HEK293 (cell line): Measurements from ENCODE around the gene ULBP2.

Experiments
- CTCF ChIA-PET: fragments of 350-600 bp; formaldehyde crosslinking; extraction: SDS; loops from one replicate; lab custom pipeline; 2021; ENCODE audit warnings: antibody characterized with exemption; lab: Yijun Ruan, JAX
- POLR2A ChIA-PET: fragments of 300-600 bp; formaldehyde crosslinking; extraction: SDS; loops from one replicate; lab custom pipeline; 2020; ENCODE audit warnings: antibody characterized with exemption, inconsistent platforms; lab: Yijun Ruan, JAX
- H3K27ac ChIP-seq: fragments of 200-500 bp; sonication (Bioruptor generic); 2 replicates; pipeline ENCODE4 v1.5.1; 2014; ENCODE audit warnings: low read depth, low read length, control low read depth, inconsistent platforms; ENCODE audit errors: extremely low read depth
- H3K36me3 ChIP-seq, 2 experiments: fragments of 200-500 bp in 1 of 2; sonication (Bioruptor generic) in 1 of 2; 1 replicate in 1 of 2; 2 replicates in 1 of 2; pipeline ENCODE4 v1.5.1; 2014 to 2017; ENCODE audit warnings: inconsistent platforms in 2 of 2, low read length in 2 of 2; ENCODE audit not compliant: control insufficient read depth in 2 of 2, insufficient read depth in 1 of 2
- H3K4me1 ChIP-seq: fragments of 200-500 bp; sonication (Bioruptor generic); 2 replicates; pipeline ENCODE4 v1.5.1; 2014; ENCODE audit warnings: mild to moderate bottlenecking, low read length, inconsistent platforms; ENCODE audit not compliant: control insufficient read depth, insufficient read depth
- H3K4me3 ChIP-seq: 2 replicates; pipeline ENCODE4 v1.5.1; 2011; ENCODE audit warnings: low read depth, mild to moderate bottlenecking, control low read depth, low read length, moderate library complexity
- H3K9me3 ChIP-seq: fragments of 200-500 bp; sonication (Bioruptor generic); 2 replicates; pipeline ENCODE4 v1.5.1; 2014; ENCODE audit warnings: low read depth, low read length, inconsistent platforms; ENCODE audit not compliant: control insufficient read depth, insufficient read depth
- MEIS1 ChIP-seq: sonication (generic); formaldehyde crosslinking; IDR thresholded peaks from 2 replicates; pipeline ENCODE4 v1.8.1; 2022; ENCODE audit warnings: missing genetic modification reagents, mild to moderate bottlenecking, borderline replicate concordance
- RBAK ChIP-seq: fragments of 450-650 bp; formaldehyde crosslinking; IDR thresholded peaks from 2 replicates; pipeline ENCODE4 v1.5.1; 2016; ENCODE audit warnings: missing biosample characterization, missing genetic modification characterization
- SALL2 ChIP-seq: fragments of 450-650 bp; formaldehyde crosslinking; IDR thresholded peaks from 2 replicates; pipeline ENCODE4 v1.5.0; 2017; ENCODE audit warnings: missing biosample characterization, mild to moderate bottlenecking, missing genetic modification characterization, borderline replicate concordance
- ZBTB21 ChIP-seq: fragments of 450-650 bp; formaldehyde crosslinking; IDR thresholded peaks from 2 replicates; pipeline ENCODE4 v1.5.1; 2017; ENCODE audit warnings: missing biosample characterization, missing genetic modification characterization
- ZBTB8A ChIP-seq: fragments of 450-650 bp; formaldehyde crosslinking; IDR thresholded peaks from 2 replicates; pipeline ENCODE4 v1.5.1; 2016; ENCODE audit warnings: missing biosample characterization, missing genetic modification characterization
- ZFP41 ChIP-seq: fragments of 450-650 bp; formaldehyde crosslinking; IDR thresholded peaks from 2 replicates; pipeline ENCODE4 v1.5.1; 2016; ENCODE audit warnings: missing biosample characterization, missing genetic modification characterization, borderline replicate concordance
- ZNF404 ChIP-seq: fragments of 450-650 bp; formaldehyde crosslinking; IDR thresholded peaks from 2 replicates; pipeline ENCODE4 v1.5.1; 2017; ENCODE audit warnings: missing biosample characterization, missing genetic modification characterization
- ZNF521 ChIP-seq: fragments of 450-650 bp; formaldehyde crosslinking; IDR thresholded peaks from 2 replicates; pipeline ENCODE4 v1.5.1; 2017; ENCODE audit warnings: missing biosample characterization, mild to moderate bottlenecking, missing genetic modification characterization
- ZNF558 ChIP-seq: fragments of 450-650 bp; formaldehyde crosslinking; IDR thresholded peaks from 2 replicates; pipeline ENCODE4 v1.5.1; 2016; ENCODE audit warnings: missing biosample characterization, missing genetic modification characterization
- ZNF626 ChIP-seq: fragments of 450-650 bp; sonication (Bioruptor Pico); formaldehyde crosslinking; IDR thresholded peaks from 2 replicates; pipeline ENCODE4 v1.5.1; 2018; ENCODE audit warnings: missing biosample characterization, missing genetic modification characterization, inconsistent platforms
- ZNF777 ChIP-seq: fragments of 450-650 bp; formaldehyde crosslinking; IDR thresholded peaks from 2 replicates; pipeline ENCODE4 v1.5.1; 2017; ENCODE audit warnings: missing biosample characterization, missing genetic modification characterization, borderline replicate concordance
- TF ChIP-seq, protein P1 (sequence below): fragments of 450-650 bp; formaldehyde crosslinking; IDR thresholded peaks from 2 replicates; pipeline ENCODE4 v1.5.0; 2017; ENCODE audit warnings: missing biosample characterization, missing genetic modification characterization, borderline replicate concordance
- TF ChIP-seq, protein P2 (sequence below): fragments of 450-650 bp; formaldehyde crosslinking; IDR thresholded peaks from 2 replicates; pipeline ENCODE4 v1.5.1; 2016; ENCODE audit warnings: missing biosample characterization, missing genetic modification characterization
- TF ChIP-seq, protein P3 (sequence below): fragments of 450-650 bp; formaldehyde crosslinking; IDR thresholded peaks from 2 replicates; pipeline ENCODE4 v1.5.1; 2016; ENCODE audit warnings: missing biosample characterization, missing genetic modification characterization
- TF ChIP-seq, protein P4 (sequence below): fragments of 450-650 bp; formaldehyde crosslinking; IDR thresholded peaks from 2 replicates; pipeline ENCODE4 v1.5.1; 2016; ENCODE audit warnings: missing biosample characterization, missing genetic modification characterization
- TF ChIP-seq, protein P5 (sequence below): fragments of 450-650 bp; formaldehyde crosslinking; IDR thresholded peaks from 2 replicates; pipeline ENCODE4 v1.5.1; 2016; ENCODE audit warnings: missing biosample characterization, missing genetic modification characterization
- TF ChIP-seq, protein P6 (sequence below): fragments of 450-650 bp; formaldehyde crosslinking; IDR thresholded peaks from 2 replicates; pipeline ENCODE4 v1.5.1; 2016; ENCODE audit warnings: missing biosample characterization, missing genetic modification characterization, borderline replicate concordance
- TF ChIP-seq, protein P7 (sequence below): fragments of 450-650 bp; formaldehyde crosslinking; IDR thresholded peaks from 2 replicates; pipeline ENCODE4 v1.5.1; 2016; ENCODE audit warnings: missing biosample characterization, missing genetic modification characterization
- TF ChIP-seq, protein P8 (sequence below): fragments of 450-650 bp; formaldehyde crosslinking; IDR thresholded peaks from 2 replicates; pipeline ENCODE4 v1.5.1; 2016; ENCODE audit warnings: missing biosample characterization, missing genetic modification characterization

Gene ULBP2

DNA sequence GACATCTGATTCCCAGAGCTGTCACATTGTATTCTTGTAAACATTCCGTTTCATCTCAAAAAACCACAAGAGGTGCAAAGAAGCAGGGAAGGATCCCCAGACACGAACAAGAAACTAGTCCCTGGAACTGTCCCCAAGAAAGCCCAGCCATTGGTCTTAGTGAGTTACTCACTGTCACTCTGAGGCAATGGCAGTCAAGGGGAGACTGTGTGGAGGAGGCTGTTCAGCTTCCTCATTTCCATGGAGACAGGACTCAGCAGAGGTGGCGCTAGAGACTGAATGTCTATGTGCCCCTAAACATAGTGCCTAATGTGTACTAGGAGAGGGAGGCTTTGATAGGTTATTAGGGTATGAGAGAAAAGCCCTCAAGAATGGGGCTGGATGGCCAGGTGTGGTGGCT is 33.0 kb downstream of the ULBP2 start (continued):
- TF ChIP-seq, protein P1, sequence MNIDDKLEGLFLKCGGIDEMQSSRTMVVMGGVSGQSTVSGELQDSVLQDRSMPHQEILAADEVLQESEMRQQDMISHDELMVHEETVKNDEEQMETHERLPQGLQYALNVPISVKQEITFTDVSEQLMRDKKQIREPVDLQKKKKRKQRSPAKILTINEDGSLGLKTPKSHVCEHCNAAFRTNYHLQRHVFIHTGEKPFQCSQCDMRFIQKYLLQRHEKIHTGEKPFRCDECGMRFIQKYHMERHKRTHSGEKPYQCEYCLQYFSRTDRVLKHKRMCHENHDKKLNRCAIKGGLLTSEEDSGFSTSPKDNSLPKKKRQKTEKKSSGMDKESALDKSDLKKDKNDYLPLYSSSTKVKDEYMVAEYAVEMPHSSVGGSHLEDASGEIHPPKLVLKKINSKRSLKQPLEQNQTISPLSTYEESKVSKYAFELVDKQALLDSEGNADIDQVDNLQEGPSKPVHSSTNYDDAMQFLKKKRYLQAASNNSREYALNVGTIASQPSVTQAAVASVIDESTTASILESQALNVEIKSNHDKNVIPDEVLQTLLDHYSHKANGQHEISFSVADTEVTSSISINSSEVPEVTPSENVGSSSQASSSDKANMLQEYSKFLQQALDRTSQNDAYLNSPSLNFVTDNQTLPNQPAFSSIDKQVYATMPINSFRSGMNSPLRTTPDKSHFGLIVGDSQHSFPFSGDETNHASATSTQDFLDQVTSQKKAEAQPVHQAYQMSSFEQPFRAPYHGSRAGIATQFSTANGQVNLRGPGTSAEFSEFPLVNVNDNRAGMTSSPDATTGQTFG (tag by site-specific recombination): no peak

DNA sequence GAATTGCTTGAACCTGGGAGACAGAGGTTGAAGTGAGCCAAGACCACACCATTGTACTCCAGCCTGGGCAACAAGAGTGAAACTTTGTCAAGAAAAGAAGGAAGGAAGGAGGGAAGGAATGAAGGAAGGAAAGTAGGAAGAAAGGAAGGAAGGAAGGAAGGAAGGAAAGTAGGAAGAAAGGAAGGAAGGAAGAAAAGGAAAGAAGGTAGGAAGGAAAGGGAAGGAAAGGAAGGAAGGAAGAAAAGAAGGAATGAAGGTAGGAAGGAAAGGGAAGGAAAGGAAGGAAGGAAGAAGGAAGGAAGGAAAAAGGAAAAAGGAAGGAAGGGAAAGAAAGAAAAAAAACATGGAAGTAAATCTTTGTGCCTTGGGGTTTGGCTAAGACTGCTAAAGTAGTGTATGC is 33.6 kb downstream of the ULBP2 start:
- Histone ChIP-seq H3K36me3 (peaks cover 0 to 4% of the 10 kb centered on the region in 2 experiments; a peak in 2 of 3 replicates), H3K4me3 (no peak overlapping the region), H3K27ac (no peak overlapping the region), H3K4me1 (no peaks in the 10 kb centered on the region), H3K9me3 (no peaks in the 10 kb centered on the region)
- POLR2A ChIA-PET: no interaction called here
- CTCF ChIA-PET: no interaction called here
- TF ChIP-seq, protein P2, sequence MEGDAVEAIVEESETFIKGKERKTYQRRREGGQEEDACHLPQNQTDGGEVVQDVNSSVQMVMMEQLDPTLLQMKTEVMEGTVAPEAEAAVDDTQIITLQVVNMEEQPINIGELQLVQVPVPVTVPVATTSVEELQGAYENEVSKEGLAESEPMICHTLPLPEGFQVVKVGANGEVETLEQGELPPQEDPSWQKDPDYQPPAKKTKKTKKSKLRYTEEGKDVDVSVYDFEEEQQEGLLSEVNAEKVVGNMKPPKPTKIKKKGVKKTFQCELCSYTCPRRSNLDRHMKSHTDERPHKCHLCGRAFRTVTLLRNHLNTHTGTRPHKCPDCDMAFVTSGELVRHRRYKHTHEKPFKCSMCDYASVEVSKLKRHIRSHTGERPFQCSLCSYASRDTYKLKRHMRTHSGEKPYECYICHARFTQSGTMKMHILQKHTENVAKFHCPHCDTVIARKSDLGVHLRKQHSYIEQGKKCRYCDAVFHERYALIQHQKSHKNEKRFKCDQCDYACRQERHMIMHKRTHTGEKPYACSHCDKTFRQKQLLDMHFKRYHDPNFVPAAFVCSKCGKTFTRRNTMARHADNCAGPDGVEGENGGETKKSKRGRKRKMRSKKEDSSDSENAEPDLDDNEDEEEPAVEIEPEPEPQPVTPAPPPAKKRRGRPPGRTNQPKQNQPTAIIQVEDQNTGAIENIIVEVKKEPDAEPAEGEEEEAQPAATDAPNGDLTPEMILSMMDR (tag by site-specific recombination): no peak
- TF ChIP-seq ZNF404 (no peak), ZNF521 (tag by site-specific recombination) (0 out of 2 replicates have a peak, but pooled peaks have one; percentile 64), SALL2 (tag by site-specific recombination) (0 out of 2 replicates have a peak, but pooled peaks have one; percentile 68), MEIS1 (no peak), ZNF558 (tag by site-specific recombination) (no peak), ZNF777 (tag by site-specific recombination) (0 out of 2 replicates have a peak, but pooled peaks have one; percentile 25), ZNF626 (tag by site-specific recombination) (no peak), RBAK (tag by site-specific recombination) (no peak), ZFP41 (tag by site-specific recombination) (no peak), ZBTB8A (tag by site-specific recombination) (no peak), ZBTB21 (tag by site-specific recombination) (no peak)
- TF ChIP-seq, protein P3, sequence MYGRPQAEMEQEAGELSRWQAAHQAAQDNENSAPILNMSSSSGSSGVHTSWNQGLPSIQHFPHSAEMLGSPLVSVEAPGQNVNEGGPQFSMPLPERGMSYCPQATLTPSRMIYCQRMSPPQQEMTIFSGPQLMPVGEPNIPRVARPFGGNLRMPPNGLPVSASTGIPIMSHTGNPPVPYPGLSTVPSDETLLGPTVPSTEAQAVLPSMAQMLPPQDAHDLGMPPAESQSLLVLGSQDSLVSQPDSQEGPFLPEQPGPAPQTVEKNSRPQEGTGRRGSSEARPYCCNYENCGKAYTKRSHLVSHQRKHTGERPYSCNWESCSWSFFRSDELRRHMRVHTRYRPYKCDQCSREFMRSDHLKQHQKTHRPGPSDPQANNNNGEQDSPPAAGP (tag by site-specific recombination): no peak
- TF ChIP-seq, protein P4, sequence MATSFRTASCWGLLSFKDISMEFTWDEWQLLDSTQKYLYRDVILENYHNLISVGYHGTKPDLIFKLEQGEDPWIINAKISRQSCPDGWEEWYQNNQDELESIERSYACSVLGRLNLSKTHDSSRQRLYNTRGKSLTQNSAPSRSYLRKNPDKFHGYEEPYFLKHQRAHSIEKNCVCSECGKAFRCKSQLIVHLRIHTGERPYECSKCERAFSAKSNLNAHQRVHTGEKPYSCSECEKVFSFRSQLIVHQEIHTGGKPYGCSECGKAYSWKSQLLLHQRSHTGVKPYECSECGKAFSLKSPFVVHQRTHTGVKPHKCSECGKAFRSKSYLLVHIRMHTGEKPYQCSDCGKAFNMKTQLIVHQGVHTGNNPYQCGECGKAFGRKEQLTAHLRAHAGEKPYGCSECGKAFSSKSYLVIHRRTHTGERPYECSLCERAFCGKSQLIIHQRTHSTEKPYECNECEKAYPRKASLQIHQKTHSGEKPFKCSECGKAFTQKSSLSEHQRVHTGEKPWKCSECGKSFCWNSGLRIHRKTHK: 0 out of 2 replicates have a peak, but pooled peaks have one; percentile 10
- TF ChIP-seq, protein P1 (tag by site-specific recombination): peak; percentile 83
- TF ChIP-seq, protein P5, sequence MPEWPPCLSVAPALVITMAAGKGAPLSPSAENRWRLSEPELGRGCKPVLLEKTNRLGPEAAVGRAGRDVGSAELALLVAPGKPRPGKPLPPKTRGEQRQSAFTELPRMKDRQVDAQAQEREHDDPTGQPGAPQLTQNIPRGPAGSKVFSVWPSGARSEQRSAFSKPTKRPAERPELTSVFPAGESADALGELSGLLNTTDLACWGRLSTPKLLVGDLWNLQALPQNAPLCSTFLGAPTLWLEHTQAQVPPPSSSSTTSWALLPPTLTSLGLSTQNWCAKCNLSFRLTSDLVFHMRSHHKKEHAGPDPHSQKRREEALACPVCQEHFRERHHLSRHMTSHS (tag by site-specific recombination): no peak
- TF ChIP-seq, protein P6, sequence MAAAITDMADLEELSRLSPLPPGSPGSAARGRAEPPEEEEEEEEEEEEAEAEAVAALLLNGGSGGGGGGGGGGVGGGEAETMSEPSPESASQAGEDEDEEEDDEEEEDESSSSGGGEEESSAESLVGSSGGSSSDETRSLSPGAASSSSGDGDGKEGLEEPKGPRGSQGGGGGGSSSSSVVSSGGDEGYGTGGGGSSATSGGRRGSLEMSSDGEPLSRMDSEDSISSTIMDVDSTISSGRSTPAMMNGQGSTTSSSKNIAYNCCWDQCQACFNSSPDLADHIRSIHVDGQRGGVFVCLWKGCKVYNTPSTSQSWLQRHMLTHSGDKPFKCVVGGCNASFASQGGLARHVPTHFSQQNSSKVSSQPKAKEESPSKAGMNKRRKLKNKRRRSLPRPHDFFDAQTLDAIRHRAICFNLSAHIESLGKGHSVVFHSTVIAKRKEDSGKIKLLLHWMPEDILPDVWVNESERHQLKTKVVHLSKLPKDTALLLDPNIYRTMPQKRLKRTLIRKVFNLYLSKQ (tag by site-specific recombination): no peak
- TF ChIP-seq, protein P7, sequence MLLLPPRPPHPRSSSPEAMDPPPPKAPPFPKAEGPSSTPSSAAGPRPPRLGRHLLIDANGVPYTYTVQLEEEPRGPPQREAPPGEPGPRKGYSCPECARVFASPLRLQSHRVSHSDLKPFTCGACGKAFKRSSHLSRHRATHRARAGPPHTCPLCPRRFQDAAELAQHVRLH: no peak
- TF ChIP-seq, protein P8, sequence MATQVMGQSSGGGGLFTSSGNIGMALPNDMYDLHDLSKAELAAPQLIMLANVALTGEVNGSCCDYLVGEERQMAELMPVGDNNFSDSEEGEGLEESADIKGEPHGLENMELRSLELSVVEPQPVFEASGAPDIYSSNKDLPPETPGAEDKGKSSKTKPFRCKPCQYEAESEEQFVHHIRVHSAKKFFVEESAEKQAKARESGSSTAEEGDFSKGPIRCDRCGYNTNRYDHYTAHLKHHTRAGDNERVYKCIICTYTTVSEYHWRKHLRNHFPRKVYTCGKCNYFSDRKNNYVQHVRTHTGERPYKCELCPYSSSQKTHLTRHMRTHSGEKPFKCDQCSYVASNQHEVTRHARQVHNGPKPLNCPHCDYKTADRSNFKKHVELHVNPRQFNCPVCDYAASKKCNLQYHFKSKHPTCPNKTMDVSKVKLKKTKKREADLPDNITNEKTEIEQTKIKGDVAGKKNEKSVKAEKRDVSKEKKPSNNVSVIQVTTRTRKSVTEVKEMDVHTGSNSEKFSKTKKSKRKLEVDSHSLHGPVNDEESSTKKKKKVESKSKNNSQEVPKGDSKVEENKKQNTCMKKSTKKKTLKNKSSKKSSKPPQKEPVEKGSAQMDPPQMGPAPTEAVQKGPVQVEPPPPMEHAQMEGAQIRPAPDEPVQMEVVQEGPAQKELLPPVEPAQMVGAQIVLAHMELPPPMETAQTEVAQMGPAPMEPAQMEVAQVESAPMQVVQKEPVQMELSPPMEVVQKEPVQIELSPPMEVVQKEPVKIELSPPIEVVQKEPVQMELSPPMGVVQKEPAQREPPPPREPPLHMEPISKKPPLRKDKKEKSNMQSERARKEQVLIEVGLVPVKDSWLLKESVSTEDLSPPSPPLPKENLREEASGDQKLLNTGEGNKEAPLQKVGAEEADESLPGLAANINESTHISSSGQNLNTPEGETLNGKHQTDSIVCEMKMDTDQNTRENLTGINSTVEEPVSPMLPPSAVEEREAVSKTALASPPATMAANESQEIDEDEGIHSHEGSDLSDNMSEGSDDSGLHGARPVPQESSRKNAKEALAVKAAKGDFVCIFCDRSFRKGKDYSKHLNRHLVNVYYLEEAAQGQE (tag by site-specific recombination): no peak
